T47D (cell line): ENCODE results near the gene ARGLU1.

Experiments
- DNase-seq, 2 experiments: peaks; one replicate each; pipeline versions ENCODE4 v3.0.0 to v3.0.0-alpha.2; 2011 to 2012; ENCODE audit warnings: low read depth in 1 of 2, low spot score in 1 of 2
- JUND ChIP-seq: IDR thresholded peaks from 2 replicates; pipeline ENCODE4 v1.6.1; 2012; ENCODE audit warnings: low read depth
- in situ Hi-C: cut with HindIII; loops from 2 replicates; pipeline ENCODE4 v1.10.0; 2016; ENCODE audit warnings: low sequenced_read_pairs, low pct_unique_long_range_greater_than_20kb

The ARGLU1 gene

GRCh38 chr13:106494936-106495335 lies 73.0 kb downstream of the ARGLU1 start:
- in situ Hi-C loops: no loop called here
- TF ChIP-seq JUND: no peak
- DNase-seq: no peak

GRCh38 chr13:106494506-106494905 lies 73.4 kb downstream of the ARGLU1 start:
- TF ChIP-seq JUND: no peak
- DNase-seq: no peak
- in situ Hi-C loops: no loop called here

- TF ChIP-seq JUND: no peak
- in situ Hi-C loops: no loop called here
- no peak for DNase-seq
These were observed 74.3 kb downstream of the ARGLU1 start for GRCh38 chr13:106493533-106494220.

- no peak for DNase-seq
- in situ Hi-C loops: no loop called here
- TF ChIP-seq JUND: no peak
These were observed 75.1 kb downstream of the ARGLU1 start for GRCh38 chr13:106492588-106493475.

GRCh38 chr13:106491928-106492587 lies 75.9 kb downstream of the ARGLU1 start:
- no peak for TF ChIP-seq JUND
- no peak for DNase-seq
- in situ Hi-C loops: no loop called here
